Transverse colon (tissue), 4 donors: ENCODE results near the gene ZNF423. TPM values are rescaled to one million over a fixed set of nuclear protein-coding genes. Genes with fewer than 3 reads are reported as not detected.

Experiments
- DNase-seq: peaks from one replicate; pipeline ENCODE4 v3.0.0-alpha.2; 2019
- H3K27ac ChIP-seq, 4 donors: fragments of 200-600 bp; sonication (generic); 2 replicates each; pipeline ENCODE4 v1.5.1; 2016 to 2018; ENCODE audit warnings: inconsistent platforms in 4 of 4
- H3K27me3 ChIP-seq: fragments of 200-600 bp; sonication (generic); 2 replicates; pipeline ENCODE4 v1.5.1; 2017; ENCODE audit warnings: inconsistent platforms
- H3K36me3 ChIP-seq, 4 donors: fragments of 200-600 bp; sonication (generic); 2 replicates each; pipeline ENCODE4 v1.5.1; 2017 to 2019; ENCODE audit warnings: inconsistent platforms in 4 of 4
- H3K4me1 ChIP-seq, 4 donors: fragments of 200-600 bp; sonication (generic); 2 replicates each; pipeline ENCODE4 v1.5.1; 2017 to 2020; ENCODE audit warnings: inconsistent platforms in 4 of 4
- H3K4me3 ChIP-seq, 4 donors: fragments of 200-600 bp; sonication (generic); 1 replicate in 1 of 4; 2 replicates in 3 of 4; pipeline versions ENCODE4 v1.5.1 to v1.6.1; 2017 to 2019; ENCODE audit warnings: inconsistent platforms in 4 of 4
- H3K9me3 ChIP-seq, 2 donors: fragments of 200-600 bp; sonication (generic); 2 replicates each; pipeline ENCODE4 v1.5.1; 2017 to 2019; ENCODE audit warnings: inconsistent platforms in 2 of 2
- CTCF ChIP-seq, 5 experiments: fragments of 200-600 bp in 3 of 5; fragments of 450-650 bp in 2 of 5; sonication (generic) in 3 of 5; IDR thresholded peaks; 1 replicate in 2 of 5; 2 replicates in 3 of 5; pipeline ENCODE4 v1.5.1; 2016 to 2017; ENCODE audit warnings: antibody characterized with exemption in 5 of 5, inconsistent platforms in 3 of 5, mild to moderate bottlenecking in 2 of 5, moderate library complexity in 1 of 5
- EP300 ChIP-seq: sonication (generic); formaldehyde crosslinking; IDR thresholded peaks from one replicate; pipeline ENCODE4 v1.6.1; 2017; ENCODE audit warnings: antibody characterized with exemption, low read depth
- POLR2A ChIP-seq: fragments of 450-650 bp; IDR thresholded peaks from one replicate; pipeline ENCODE4 v1.6.1; 2016; ENCODE audit warnings: antibody characterized with exemption, mild to moderate bottlenecking, moderate library complexity
- POLR2AphosphoS5 ChIP-seq, 3 donors: sonication (generic); formaldehyde crosslinking; IDR thresholded peaks; one replicate each; pipeline ENCODE4 v1.6.1; 2016; ENCODE audit warnings: antibody characterized with exemption in 3 of 3
- WGBS, 2 donors: methylation state at CpG; one replicate each; pipeline ENCODE4 v1.1.5; 2018; ENCODE audit warnings: low coverage in 1 of 2; 5-methylcytosine and 5-hydroxymethylcytosine counted together
- in situ Hi-C, 4 donors: fragments of 200-750 bp; cut with MboI; loops; one replicate each; pipeline versions ENCODE4 v1.15.0 to v1.15.1; 2017; ENCODE audit warnings: low sequenced_read_pairs in 3 of 4, low pct_ligation_motif_present in 1 of 4, low pct_unique_long_range_greater_than_20kb in 1 of 4
- intact Hi-C: fragments of 100-400 bp; cut with DNase I; formaldehyde crosslinking; loops from one replicate; pipeline ENCODE4 v1.15.1; 2023; ENCODE audit warnings: low total_unique reads
- total RNA-seq, 4 donors: library from RNA; depleted of rRNA; stranded (reverse); fragments of >200 nt; gene quantifications; one replicate each; pipeline ENCODE4 v1.1.0, GENCODE V29; 2016

The ZNF423 gene
- total RNA-seq, 4 donors from 2014 or later: 4.9 to 13.1 (median 7.2) TPM

- Histone ChIP-seq H3K4me3 (no peak overlapping the region), H3K9me3 (no peaks in the 10 kb centered on the region), H3K36me3 (no peaks in the 10 kb centered on the region), H3K27me3 (no peaks in the 10 kb centered on the region), H3K4me1 (no peaks in the 10 kb centered on the region), H3K27ac (peak overlapping the region; percentile 9 to 34 (median 15))
- in situ Hi-C loops: no loop called here
- DNase-seq: no peak
- intact Hi-C loops: no loop called here
- whole genome bisulfite sequencing, 2 donors: 71% methylated on average over 9 of the region's 9 CpGs; no CpG with 5 or more reads in 1 of the 2 donors
- TF ChIP-seq EP300 (no peak), CTCF (IDR thresholded peaks at IDR 0.05) (no peak), POLR2A (no peak), POLR2AphosphoS5 (IDR thresholded peaks at IDR 0.05) (no peak)
Measured at GRCh38 chr16:49542391-49542891, 313.5 kb downstream of the ZNF423 start.

DNA sequence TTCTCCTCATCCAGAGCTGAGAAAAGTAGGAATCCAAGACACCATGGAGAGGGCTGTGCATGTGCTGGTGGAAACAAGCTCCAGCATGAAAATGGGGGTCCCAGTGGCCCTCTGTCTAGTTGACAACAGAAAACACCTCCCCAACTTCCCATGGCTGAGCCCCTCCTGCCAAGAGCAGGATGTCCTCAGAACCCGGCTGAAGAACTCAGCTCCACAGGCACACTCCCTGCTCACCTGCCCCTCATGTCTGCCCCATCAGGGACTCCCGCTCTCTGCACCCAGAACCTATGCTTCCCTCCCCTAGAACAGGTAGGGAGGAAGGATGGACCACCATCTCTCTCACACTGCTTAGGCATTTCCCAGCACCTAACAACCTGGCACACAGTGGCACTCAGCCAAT, 315.1 kb downstream of the ZNF423 start:
- no peaks in the 10 kb centered on the region for H3K27me3 ChIP-seq
- DNase-seq: no peak
- no peak overlapping the region for H3K27ac ChIP-seq
- no peaks in the 10 kb centered on the region for H3K9me3 ChIP-seq
- no peaks in the 10 kb centered on the region for H3K4me1 ChIP-seq
- 92% methylated on average over 2 of the region's 2 CpGs; no CpG with 5 or more reads in 1 of the 2 donors for WGBS, 2 donors
- in situ Hi-C loops: no loop called here
- no peaks in the 10 kb centered on the region for H3K36me3 ChIP-seq
- intact Hi-C loops: no loop called here
- no peak overlapping the region for H3K4me3 ChIP-seq
- TF ChIP-seq EP300 (no peak), POLR2A (no peak), CTCF (IDR thresholded peaks at IDR 0.05) (no peak), POLR2AphosphoS5 (IDR thresholded peaks at IDR 0.05) (no peak)

- 76% methylated on average over 4 of the region's 4 CpGs; no CpG with 5 or more reads in 1 of the 2 donors for WGBS, 2 donors
- Histone ChIP-seq H3K36me3 (no peaks in the 10 kb centered on the region), H3K4me3 (no peak overlapping the region), H3K9me3 (no peaks in the 10 kb centered on the region), H3K27me3 (no peaks in the 10 kb centered on the region), H3K27ac (no peak overlapping the region), H3K4me1 (no peaks in the 10 kb centered on the region)
- intact Hi-C loops (no loop called here), in situ Hi-C loops (no loop called here)
- no peak for TF ChIP-seq EP300
- TF ChIP-seq POLR2A: no peak
- no peak for DNase-seq
Measured at GRCh38 chr16:49539758-49540157, 316.2 kb downstream of the ZNF423 start.

GRCh38 chr16:49537924-49538459, 317.9 kb downstream of the ZNF423 start:
- no peaks in the 10 kb centered on the region for H3K36me3 ChIP-seq
- no peak for DNase-seq
- intact Hi-C loops (no loop called here), in situ Hi-C loops (no loop called here)
- WGBS, 2 donors: 76 to 87% methylated on average over 3 to 7 of the region's 7 CpGs
- H3K4me1 ChIP-seq: no peaks in the 10 kb centered on the region
- H3K9me3 ChIP-seq: no peaks in the 10 kb centered on the region
- TF ChIP-seq POLR2AphosphoS5 (IDR thresholded peaks at IDR 0.05) (no peak), EP300 (no peak), POLR2A (no peak), CTCF (IDR thresholded peaks at IDR 0.05) (no peak)
- no peak overlapping the region for H3K27ac ChIP-seq
- H3K27me3 ChIP-seq: no peaks in the 10 kb centered on the region
- H3K4me3 ChIP-seq: no peak overlapping the region
